ENCODE measurements around the gene TRABD2B.

Gene TRABD2B

DNA sequence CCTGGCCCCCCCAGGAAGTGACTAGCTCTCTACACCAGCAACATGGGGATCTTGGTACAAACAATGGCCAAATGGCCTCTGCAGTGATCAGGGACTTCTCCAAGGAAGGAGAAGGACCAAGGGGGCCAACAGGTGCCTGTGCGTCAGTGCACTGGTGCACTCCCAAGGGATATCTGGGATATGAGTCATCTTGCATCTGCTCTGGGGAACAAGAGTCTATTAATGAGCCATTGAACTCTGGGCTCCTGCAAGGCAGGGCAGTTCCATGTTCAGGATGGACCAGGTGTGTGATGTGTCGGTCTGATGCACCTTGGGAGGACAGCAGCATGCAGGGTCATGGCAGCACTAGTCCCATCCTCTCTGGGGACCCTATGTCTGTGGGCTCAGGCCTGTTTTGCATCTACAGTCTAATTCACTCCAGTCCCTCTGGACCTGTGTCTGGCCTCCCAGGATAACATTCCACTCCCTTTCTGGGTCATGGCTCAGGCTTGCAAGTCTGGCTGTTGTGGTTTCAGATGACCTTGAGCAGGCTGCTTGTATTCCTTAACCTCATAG is 125.3 kb downstream of the TRABD2B start:
- no peak for DNase-seq

DNA sequence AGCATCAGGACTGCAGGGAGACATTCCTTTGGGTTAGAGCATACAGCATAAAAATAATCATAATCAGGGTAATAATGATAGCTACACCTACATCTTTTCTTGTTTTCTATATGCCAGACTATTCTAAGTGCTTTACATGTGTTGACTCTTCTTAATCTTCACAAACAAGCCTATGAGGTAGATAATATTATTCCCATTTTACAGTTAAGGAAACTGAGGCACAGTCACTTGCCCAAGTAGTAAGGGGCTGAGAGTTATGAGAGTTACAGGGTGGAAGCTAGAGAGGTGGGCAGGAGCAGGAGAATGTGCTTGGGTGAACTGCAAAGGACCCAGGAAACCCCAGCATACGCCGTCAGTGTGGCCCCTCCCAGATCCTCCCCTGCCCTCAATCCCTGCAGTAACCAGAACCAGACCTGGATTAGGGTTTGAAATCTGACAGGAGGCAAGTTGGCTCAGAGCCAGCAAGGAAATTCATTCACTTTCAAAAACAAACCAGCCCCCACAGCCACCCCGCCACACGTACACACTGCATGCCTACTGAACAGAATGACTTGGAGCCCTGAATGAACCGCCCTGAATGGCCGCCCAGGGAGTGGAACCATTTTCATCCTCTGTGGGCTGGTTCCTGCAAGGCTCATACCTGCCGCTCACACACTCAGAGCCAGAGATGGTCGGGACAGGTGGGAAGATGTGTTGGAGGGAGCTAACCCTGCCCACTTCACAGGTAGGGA is 126.1 kb downstream of the TRABD2B start:
- DNase-seq, result no peak

DNA sequence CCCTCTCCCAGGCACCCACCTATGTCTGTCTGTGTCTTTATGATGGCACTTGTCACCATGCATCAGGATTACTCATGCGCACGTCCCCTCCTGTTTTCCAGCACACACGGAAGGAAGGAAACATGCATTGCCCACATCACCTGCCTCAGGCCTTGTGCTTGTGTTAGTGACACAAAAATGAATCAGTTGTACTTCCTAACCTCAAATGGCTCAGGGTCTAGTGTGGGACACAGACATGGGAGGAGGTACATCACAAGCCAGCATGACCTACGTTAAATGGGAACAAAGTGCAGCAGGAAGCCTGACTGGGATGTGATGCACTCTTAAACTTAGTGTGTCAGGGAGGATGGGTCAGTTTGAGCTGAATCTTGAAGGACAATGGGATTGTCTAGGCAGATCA is 126.7 kb downstream of the TRABD2B start:
- DNase-seq, result no peak

GRCh38 chr1:47868348-47868676 is 128.9 kb downstream of the TRABD2B start:
- DNase-seq, result no peak

DNA sequence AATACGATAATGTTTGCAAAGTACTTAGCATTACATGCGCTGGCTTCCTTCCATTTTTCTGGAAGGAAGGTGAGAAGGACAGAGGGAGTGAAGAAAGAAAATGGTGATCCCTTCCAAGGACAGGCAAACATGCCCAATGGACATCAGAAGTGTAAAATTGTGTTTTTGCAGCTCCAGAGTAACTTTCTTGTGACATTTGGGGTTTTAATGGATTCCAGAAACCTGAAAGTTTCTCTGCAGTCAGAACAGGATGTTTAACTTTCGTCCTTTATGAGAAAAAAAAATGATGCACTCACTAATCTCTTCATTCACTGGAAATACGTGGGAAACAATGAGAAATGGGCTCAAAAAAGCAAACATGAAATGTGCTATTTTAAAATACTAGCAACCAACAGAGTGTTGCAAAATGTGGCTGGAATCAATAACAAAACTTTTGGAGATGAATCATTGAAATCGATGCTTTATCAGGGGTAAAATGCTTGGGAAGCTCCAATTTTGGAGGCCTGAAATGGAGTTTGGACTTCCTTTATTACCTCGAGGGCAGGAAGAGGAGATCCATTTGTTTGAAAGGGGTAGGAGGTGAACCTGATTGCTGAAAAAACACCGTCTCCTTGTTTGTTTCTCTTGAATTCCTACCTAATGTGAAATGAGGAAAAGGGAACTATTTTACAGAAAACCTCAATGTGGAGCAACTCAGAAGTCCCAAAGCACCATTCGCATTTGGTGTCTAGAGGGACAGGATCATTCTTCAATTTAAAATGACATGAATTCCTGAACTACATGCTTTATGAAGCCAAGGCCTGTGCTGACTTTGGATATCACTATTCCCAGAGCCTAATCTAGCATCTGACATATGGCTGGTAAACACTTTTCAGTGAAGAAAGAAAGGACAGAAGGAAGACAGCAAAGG is 129.5 kb downstream of the TRABD2B start:
- DNase-seq, result no peak

GRCh38 chr1:47866601-47867437 is 130.4 kb downstream of the TRABD2B start:
- DNase-seq, result no peak

DNA sequence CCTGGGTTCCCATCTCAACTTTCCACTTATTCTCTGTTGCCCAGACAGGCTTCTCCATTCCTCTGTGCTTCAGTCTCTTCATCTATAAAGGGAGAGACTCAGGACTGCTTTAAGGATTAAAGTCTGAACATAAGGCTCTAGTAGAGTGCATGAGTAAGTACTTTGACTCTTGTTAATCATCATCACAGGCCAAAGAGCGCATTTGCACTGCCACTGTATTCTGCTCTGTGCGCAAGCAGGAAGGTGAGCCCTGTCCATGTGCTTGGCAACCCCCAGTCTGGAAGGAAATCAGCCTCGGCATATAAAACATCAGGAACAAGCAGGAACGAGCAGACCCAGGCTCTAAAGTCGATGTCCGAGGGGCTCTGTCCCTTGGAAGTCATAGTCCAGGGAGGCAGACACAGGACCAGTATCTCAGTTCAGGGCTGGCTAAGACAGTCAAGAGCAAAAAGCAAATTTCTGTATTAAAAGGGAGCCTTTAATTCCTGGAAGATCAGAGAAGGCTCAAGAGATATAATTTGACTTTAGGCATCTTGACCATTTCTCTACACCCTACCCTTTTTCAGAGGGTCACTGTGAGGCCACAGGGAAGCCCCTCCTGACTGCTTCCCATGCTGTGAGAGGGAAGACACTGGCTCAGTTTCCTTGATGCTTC is 131.2 kb downstream of the TRABD2B start:
- no peak for DNase-seq

- DNase-seq, result no peak
Measured at GRCh38 chr1:47859092-47859743, 138.0 kb downstream of the TRABD2B start.

DNA sequence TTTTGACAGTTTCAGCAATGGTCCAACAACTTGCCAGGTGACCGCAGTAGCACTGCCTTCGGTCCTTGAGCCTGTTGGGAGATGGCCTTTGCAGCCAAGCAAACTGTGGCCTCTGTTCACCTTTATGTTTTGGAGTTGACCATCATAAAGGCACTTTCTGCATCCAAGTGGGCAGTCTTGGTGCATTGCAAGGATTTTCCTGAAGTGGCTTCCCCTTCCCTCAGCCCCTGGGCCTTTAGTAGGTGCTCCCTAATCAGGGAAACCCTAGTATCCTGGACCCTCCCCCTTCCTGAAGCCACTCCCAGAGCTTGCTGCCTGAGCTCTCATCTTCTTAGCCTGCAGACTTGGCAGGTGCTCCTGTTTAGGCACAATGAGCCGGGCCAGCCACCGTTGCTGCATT is 140.2 kb downstream of the TRABD2B start:
- DNase-seq, result no peak

- DNase-seq, result no peak
Measured at GRCh38 chr1:47855230-47855629, 142.0 kb downstream of the TRABD2B start.

- no peak for DNase-seq
Measured at GRCh38 chr1:47854552-47855144, 142.5 kb downstream of the TRABD2B start.

DNA sequence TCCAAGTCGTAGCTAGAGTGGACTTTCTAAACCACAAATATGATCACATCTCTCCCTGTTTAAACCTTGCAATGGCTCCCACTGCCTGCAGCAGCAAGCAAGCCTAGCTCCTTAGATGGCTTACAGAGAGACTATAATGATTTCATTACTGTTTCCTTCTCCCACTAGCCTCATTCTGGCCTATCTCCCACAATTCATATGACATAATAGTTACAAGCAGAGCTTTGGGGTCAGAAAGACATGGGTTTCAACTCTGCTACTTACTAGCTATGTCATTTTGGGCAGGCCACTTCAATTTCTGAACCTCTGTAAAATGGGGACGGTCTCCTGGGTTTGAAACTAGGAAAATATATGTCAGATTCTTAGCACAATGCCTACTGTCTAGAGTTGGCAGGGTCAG is 143.3 kb downstream of the TRABD2B start:
- no peak for DNase-seq

GRCh38 chr1:47853059-47853458 is 144.1 kb downstream of the TRABD2B start:
- no peak for DNase-seq

DNA sequence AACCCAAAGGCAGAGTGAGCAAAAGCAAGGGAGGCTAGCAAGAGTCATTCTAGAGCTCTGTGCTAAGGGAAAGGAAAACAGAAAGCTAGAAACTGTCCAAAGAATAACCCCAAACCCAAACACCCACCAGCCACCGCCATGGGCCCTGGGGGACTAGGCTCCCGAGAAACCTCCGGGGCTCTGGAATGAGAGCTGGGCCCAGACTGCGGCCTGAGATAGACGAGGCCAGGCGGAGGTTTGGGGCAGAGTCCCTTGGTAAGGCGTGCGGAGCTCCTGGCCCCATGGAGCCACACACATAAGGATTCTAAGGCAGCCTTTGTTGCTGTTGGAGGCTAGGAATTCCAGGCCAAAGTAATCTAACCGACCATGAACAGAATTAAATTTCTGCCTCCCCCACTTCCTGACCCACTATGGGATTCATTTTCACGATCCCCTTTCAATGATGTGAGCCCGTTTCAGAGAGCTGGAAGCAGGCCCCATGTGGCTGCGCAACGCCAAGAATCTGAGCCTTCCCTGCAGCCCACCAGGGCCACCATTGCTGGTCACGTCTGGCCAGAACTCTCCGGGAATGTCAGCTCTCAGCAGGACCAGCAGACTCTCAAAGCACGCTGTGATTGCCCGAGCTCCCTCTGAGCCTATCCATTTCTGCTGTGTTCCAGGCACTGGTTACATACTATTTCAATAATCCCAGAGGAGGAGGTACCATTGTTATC is 145.0 kb downstream of the TRABD2B start:
- DNase-seq, result no peak

- no peak for DNase-seq
Measured at GRCh38 chr1:47850451-47850850, 146.7 kb downstream of the TRABD2B start.

- DNase-seq, result no peak
Measured at GRCh38 chr1:47849591-47850261, 147.5 kb downstream of the TRABD2B start.

GRCh38 chr1:47849005-47849521 is 148.1 kb downstream of the TRABD2B start:
- DNase-seq, result no peak

- no peak for DNase-seq
Measured at GRCh38 chr1:47847763-47848162, 149.4 kb downstream of the TRABD2B start.

DNA sequence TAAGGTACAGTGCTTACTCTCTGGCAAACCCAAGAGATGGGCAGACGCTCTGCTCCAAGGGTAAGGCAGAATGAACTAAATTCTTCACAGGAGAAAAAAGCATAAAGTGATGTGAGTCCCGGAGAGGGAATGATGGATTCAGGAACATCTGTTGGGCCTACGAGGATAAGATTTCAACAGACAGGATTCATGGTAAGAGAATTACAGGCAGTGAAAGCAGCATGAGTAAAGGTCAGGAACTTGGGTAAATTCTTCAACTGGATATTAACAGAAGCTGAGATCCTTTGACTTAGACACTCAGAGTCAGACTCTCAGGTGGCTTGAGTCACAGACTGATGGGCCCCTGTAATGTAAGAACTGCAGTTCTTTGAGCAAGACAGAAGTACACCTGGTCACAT is 152.6 kb downstream of the TRABD2B start:
- DNase-seq, result no peak
